Fibroblast of lung (primary cell): Measurements from ENCODE around the gene TBC1D22A.

Source experiments
- CTCF ChIP-seq, 2 donors: IDR thresholded peaks in 1 of 2; conservative IDR thresholded peaks in 1 of 2; 1 replicate in 1 of 2; 2 replicates in 1 of 2; pipeline ENCODE4 v1.5.1; 2011 to 2012; ENCODE audit warnings: low read length in 2 of 2, control low read depth in 1 of 2, inconsistent platforms in 1 of 2, low read depth in 1 of 2, mild to moderate bottlenecking in 1 of 2
- EZH2 ChIP-seq: IDR thresholded peaks from 2 replicates; pipeline ENCODE4 v1.5.1; 2012; ENCODE audit warnings: low read length, control low read depth, mild to moderate bottlenecking; ENCODE audit errors: missing control alignments

DNA sequence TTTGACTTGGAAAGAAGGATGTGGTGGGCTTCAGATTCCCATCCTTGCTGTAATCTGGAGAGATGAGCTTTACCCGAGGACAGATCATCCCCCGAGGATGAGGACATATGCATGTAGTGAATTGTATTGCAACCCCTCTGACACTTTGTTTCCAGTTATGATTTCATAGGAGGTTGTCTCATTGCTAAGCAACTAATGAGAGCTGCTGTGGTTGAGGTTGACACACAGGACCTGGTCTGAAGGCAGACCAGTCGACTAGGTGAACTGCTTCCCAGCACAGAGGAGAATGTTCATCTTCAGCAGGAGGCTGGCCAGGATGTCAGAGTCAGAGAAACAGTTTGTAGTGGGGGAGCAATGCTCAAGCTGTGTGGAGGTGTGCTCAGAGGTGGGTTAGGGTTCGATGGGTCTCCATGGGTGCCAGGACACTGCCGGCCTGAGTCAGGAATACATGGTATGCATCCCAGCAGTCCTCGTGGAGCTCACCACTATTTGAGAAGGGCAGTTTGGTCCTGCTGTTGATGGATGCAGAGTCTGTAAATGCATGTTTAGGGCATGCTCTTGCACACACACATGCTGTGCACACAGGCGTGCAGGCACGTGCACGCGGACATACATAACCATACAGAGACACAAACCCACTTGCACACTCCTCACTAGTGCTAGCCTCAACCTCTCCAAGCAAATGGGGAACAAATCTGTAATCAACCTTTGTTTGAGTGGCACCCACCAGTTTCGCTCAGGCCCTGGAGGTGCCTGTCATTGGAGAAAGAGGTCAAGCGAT, 153.7 kb downstream of the TBC1D22A start:
- no peak for TF ChIP-seq CTCF (conservative IDR thresholded peaks at IDR 0.05 in 1 of 2, IDR thresholded peaks at IDR 0.05 in 1 of 2; ENCODE audit: low read depth in 1 of 2, low read length in 2 of 2)
- no peak for TF ChIP-seq EZH2
